GM23338 (cell line): ENCODE data around the gene UVRAG. TPM values are rescaled to one million over a fixed set of nuclear protein-coding genes. Genes with fewer than 3 reads are reported as not detected.

Experiments
- ATAC-seq: fragments of 200-7000 bp; cut with Tn5 transposase; 3 replicates; pipeline ENCODE4 v1.9.1; 2020
- DNase-seq: peaks from one replicate; pipeline ENCODE4 v3.0.0-alpha.2; 2015; ENCODE audit warnings: low spot score
- H2AFZ ChIP-seq: fragments of 200-600 bp; sonication (generic); 2 replicates; pipeline ENCODE4 v1.8.0; 2016; ENCODE audit warnings: antibody characterized with exemption, mild to moderate bottlenecking, moderate library complexity
- H3F3A ChIP-seq: fragments of 200-600 bp; sonication (generic); replicated peaks from 2 replicates; pipeline ENCODE4 v1.8.0; 2017; ENCODE audit warnings: antibody characterized with exemption, mixed run types, low read depth
- H3K27ac ChIP-seq: fragments of 200-600 bp; sonication (generic); 2 replicates; pipeline ENCODE4 v1.6.1; 2016; ENCODE audit warnings: low read depth
- H3K27me3 ChIP-seq: fragments of 200-600 bp; sonication (generic); 2 replicates; pipeline ENCODE4 v1.8.0; 2016; ENCODE audit warnings: mild to moderate bottlenecking, mixed run types, moderate library complexity; ENCODE audit not compliant: insufficient read depth
- H3K36me3 ChIP-seq: fragments of 200-600 bp; sonication (generic); 2 replicates; pipeline ENCODE4 v1.8.0; 2016; ENCODE audit warnings: mild to moderate bottlenecking; ENCODE audit not compliant: insufficient read depth
- H3K4me1 ChIP-seq: fragments of 200-600 bp; sonication (generic); 2 replicates; pipeline ENCODE4 v1.8.0; 2016; ENCODE audit warnings: mild to moderate bottlenecking, moderate library complexity; ENCODE audit not compliant: insufficient read depth
- H3K4me2 ChIP-seq: fragments of 200-600 bp; sonication (generic); 2 replicates; pipeline ENCODE4 v1.7.1; 2017; ENCODE audit warnings: mixed run types
- H3K4me3 ChIP-seq: fragments of 200-600 bp; sonication (generic); 2 replicates; pipeline ENCODE4 v1.6.1; 2016; ENCODE audit warnings: mixed run types
- H3K79me2 ChIP-seq: fragments of 200-600 bp; sonication (generic); replicated peaks from 2 replicates; pipeline ENCODE4 v1.8.0; 2017; ENCODE audit warnings: mild to moderate bottlenecking; ENCODE audit not compliant: insufficient read depth
- H3K9me2 ChIP-seq: fragments of 200-600 bp; sonication (generic); 2 replicates; pipeline ENCODE4 v1.8.0; 2017; ENCODE audit not compliant: insufficient read depth
- H4K20me1 ChIP-seq: fragments of 200-600 bp; sonication (generic); replicated peaks from 2 replicates; pipeline ENCODE4 v1.8.0; 2017; ENCODE audit warnings: mild to moderate bottlenecking; ENCODE audit not compliant: insufficient read depth
- H3K27ac Mint-ChIP-seq: 2 replicates; pipeline ENCODE4 v1.8.0; 2020; ENCODE audit warnings: inconsistent platforms, mild to moderate bottlenecking, moderate library complexity, mixed read lengths
- H3K27me3 Mint-ChIP-seq: 3 replicates; pipeline ENCODE4 v1.8.0; 2022; ENCODE audit warnings: low read depth, mild to moderate bottlenecking, moderate library complexity, mixed read lengths, inconsistent platforms; ENCODE audit not compliant: insufficient read depth, poor library complexity
- H3K36me3 Mint-ChIP-seq: 3 replicates; pipeline ENCODE4 v1.8.0; 2021; ENCODE audit warnings: low read depth, mild to moderate bottlenecking, inconsistent platforms, moderate library complexity, mixed read lengths
- H3K4me1 Mint-ChIP-seq: 3 replicates; pipeline ENCODE4 v1.8.0; 2020; ENCODE audit warnings: mild to moderate bottlenecking, inconsistent platforms, mixed read lengths
- H3K4me3 Mint-ChIP-seq: 3 replicates; pipeline ENCODE4 v1.8.0; 2021; ENCODE audit warnings: moderate library complexity, mild to moderate bottlenecking, inconsistent platforms, mixed read lengths
- H3K9me3 Mint-ChIP-seq: 3 replicates; pipeline ENCODE4 v1.8.0; 2020; ENCODE audit warnings: moderate library complexity, mild to moderate bottlenecking, inconsistent platforms, mixed read lengths
- CREB1 ChIP-seq: fragments of 250-450 bp; sonication (Bioruptor Pico); IDR thresholded peaks from 2 replicates; pipeline ENCODE4 v1.5.0; 2020; ENCODE audit warnings: low read depth, mild to moderate bottlenecking, moderate library complexity
- CTCF ChIP-seq, 2 experiments: fragments of 200-600 bp in 1 of 2; sonication (generic) in 1 of 2; conservative IDR thresholded peaks; 2 replicates each; pipeline versions ENCODE4 v1.5.1 to v1.6.1; 2016 to 2017; ENCODE audit warnings: antibody characterized with exemption in 2 of 2, low read depth in 2 of 2, mild to moderate bottlenecking in 2 of 2, moderate library complexity in 1 of 2
- ETS1 ChIP-seq: IDR thresholded peaks from 2 replicates; pipeline ENCODE4 v1.6.1; 2016; ENCODE audit warnings: antibody characterized with exemption
- EZH2 ChIP-seq: fragments of 200-600 bp; sonication (generic); IDR thresholded peaks from one replicate; pipeline ENCODE4 v1.8.0; 2017; ENCODE audit warnings: antibody characterized with exemption, mild to moderate bottlenecking, low read depth; ENCODE audit not compliant: unreplicated experiment
- EZH2phosphoT487 ChIP-seq: fragments of 200-600 bp; sonication (generic); IDR thresholded peaks from one replicate; pipeline ENCODE4 v1.8.1; 2018; ENCODE audit warnings: antibody characterized with exemption; ENCODE audit not compliant: unreplicated experiment
- JUNB ChIP-seq: IDR thresholded peaks from one replicate; pipeline ENCODE4 v1.6.1; 2016; ENCODE audit warnings: antibody characterized with exemption; ENCODE audit not compliant: unreplicated experiment
- NANOG ChIP-seq: IDR thresholded peaks from 2 replicates; pipeline ENCODE4 v1.6.1; 2016; ENCODE audit warnings: antibody characterized with exemption, borderline replicate concordance
- POLR2AphosphoS5 ChIP-seq: IDR thresholded peaks from 2 replicates; pipeline ENCODE4 v1.6.1; 2016; ENCODE audit warnings: antibody characterized with exemption, low read depth
- REST ChIP-seq: IDR thresholded peaks from one replicate; pipeline ENCODE4 v1.6.1; 2018; ENCODE audit warnings: antibody characterized with exemption; ENCODE audit not compliant: unreplicated experiment
- STAT1 ChIP-seq: IDR thresholded peaks from one replicate; pipeline ENCODE4 v1.6.1; 2016; ENCODE audit warnings: antibody characterized with exemption; ENCODE audit not compliant: unreplicated experiment
- ZNF114 ChIP-seq: fragments of 250-450 bp; sonication (Bioruptor Pico); IDR thresholded peaks from 2 replicates; pipeline ENCODE4 v1.5.0; 2020; ENCODE audit warnings: mild to moderate bottlenecking, moderate library complexity
- ZNF331 ChIP-seq: fragments of 250-450 bp; sonication (Bioruptor Pico); IDR thresholded peaks from 2 replicates; pipeline ENCODE4 v1.5.0; 2020; ENCODE audit warnings: low read depth, mild to moderate bottlenecking, moderate library complexity
- ZNF462 ChIP-seq: fragments of 250-450 bp; sonication (Bioruptor Pico); IDR thresholded peaks from 2 replicates; pipeline ENCODE4 v1.5.0; 2020; ENCODE audit warnings: mild to moderate bottlenecking, moderate library complexity
- polyA plus RNA-seq: library from polyadenylated mRNA; unstranded; fragments of >200 nt; fragmentation: Nextera tagmentation; extraction: Ambion mirVana; gene quantifications from 2 replicates; pipeline ENCODE4 v1.2.1, GENCODE V29; 2016
- total RNA-seq: library from RNA; depleted of rRNA; stranded (reverse); fragments of >200 nt; shearing (Covaris generic); gene quantifications from 2 replicates; pipeline ENCODE4 v1.2.3, GENCODE V29; 2014

Gene UVRAG
- total and polyA plus RNA-seq, 2 experiments from 2014 or later, result 15.3 to 17.4 TPM

- DNase-seq (no peak), ATAC-seq (no peak)
- no peaks in the 10 kb centered on the region for H3K36me3 Mint-ChIP-seq
- Histone ChIP-seq H2AFZ (no peak overlapping the region), H3F3A (no peaks in the 10 kb centered on the region), H3K4me1 (no peaks in the 10 kb centered on the region), H3K79me2 (no peaks in the 10 kb centered on the region), H4K20me1 (no peaks in the 10 kb centered on the region), H3K36me3 (no peaks in the 10 kb centered on the region), H3K4me3 (no peak overlapping the region), H3K4me2 (no peak overlapping the region), H3K9me2 (no peaks in the 10 kb centered on the region), H3K27me3 (peaks cover 5% of the 10 kb centered on the region; the same call in 1 of the 2 replicates), H3K27ac (no peak overlapping the region)
- TF ChIP-seq STAT1 (no peak), ZNF331 (CRISPR knock-in tag) (no peak), CREB1 (CRISPR knock-in tag) (no peak), POLR2AphosphoS5 (no peak), REST (no peak), ETS1 (no peak), JUNB (no peak), CTCF (conservative IDR thresholded peaks at IDR 0.05; ENCODE audit: low read depth in 2 of 2) (no peak), EZH2phosphoT487 (no peak), ZNF462 (CRISPR knock-in tag) (no peak), NANOG (no peak), EZH2 (no peak), ZNF114 (no peak)
- H3K27ac Mint-ChIP-seq, result no peak overlapping the region
- H3K27me3 Mint-ChIP-seq, result peaks cover 25% of the 10 kb centered on the region
- 0 out of 3 replicates have a peak, but pooled peaks cover 3% of the 10 kb centered on the region for H3K4me1 Mint-ChIP-seq
- no peaks in the 10 kb centered on the region for H3K9me3 Mint-ChIP-seq
- H3K4me3 Mint-ChIP-seq, result no peak overlapping the region
Measured at GRCh38 chr11:76164081-76164480, 349.1 kb downstream of the UVRAG start.
